ENCODE measurements around the gene CYTH4. TPM values are rescaled to one million over a fixed set of nuclear protein-coding genes. Genes with fewer than 3 reads are reported as not detected.

The CYTH4 gene
- total and polyA plus RNA-seq, 10 of the 15 experiments (the other 5 are each of a cell fraction or from before 2014, with no cell fraction given) = 1.5 to 27.3 (median 16.9) TPM

DNA sequence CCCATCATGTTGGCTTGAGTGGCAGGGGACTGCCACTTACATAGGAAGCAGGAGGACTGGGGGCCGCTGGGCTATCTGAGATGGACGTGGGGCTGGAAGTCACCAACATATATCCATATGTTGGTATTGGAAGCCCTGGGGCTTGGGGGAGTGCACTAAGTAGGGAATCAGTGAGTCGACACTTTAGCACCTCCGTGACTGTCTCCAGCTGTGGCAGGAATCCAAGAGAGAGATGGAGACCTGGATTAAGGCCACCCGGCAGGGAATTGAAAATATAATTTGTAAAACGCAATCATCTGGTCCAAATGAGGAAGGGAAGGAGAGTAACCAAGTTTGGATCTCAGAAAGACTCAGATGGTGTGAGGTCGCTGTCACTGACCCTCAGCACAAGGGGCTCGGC is 76.6 kb downstream of the CYTH4 start:
- intact Hi-C loops (cut with micrococcal nuclease; ENCODE audit: unreplicated experiment) = no loop called here
- no peak for TF ChIP-seq BHLHE40 (IDR thresholded peaks at IDR 0.05; ENCODE audit: borderline replicate concordance in 1 of 2, low read depth in 2 of 2, low read length in 1 of 2)
- no peak for TF ChIP-seq RCOR1 (conservative IDR thresholded peaks at IDR 0.05; ENCODE audit: low read depth, low read length)
- no peak for TF ChIP-seq SMAD5 (IDR thresholded peaks at IDR 0.05; ENCODE audit: low read depth)
- TF ChIP-seq MEF2B (IDR thresholded peaks at IDR 0.05; ENCODE audit: partially characterized antibody, poor library complexity, severe bottlenecking) = no peak
- no peak for TF ChIP-seq ZBED1 (IDR thresholded peaks at IDR 0.05; ENCODE audit: borderline replicate concordance)
- TF ChIP-seq BACH1 (IDR thresholded peaks at IDR 0.05; ENCODE audit: borderline replicate concordance) = no peak
- no peak for TF ChIP-seq ZZZ3 (IDR thresholded peaks at IDR 0.05; ENCODE audit: control insufficient read depth, insufficient read length, low read depth)
- TF ChIP-seq, protein P1, sequence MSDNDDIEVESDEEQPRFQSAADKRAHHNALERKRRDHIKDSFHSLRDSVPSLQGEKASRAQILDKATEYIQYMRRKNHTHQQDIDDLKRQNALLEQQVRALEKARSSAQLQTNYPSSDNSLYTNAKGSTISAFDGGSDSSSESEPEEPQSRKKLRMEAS (IDR thresholded peaks at IDR 0.05; ENCODE audit: low read depth, low read length) = no peak
- TF ChIP-seq CEBPB (IDR thresholded peaks at IDR 0.05; ENCODE audit: borderline replicate concordance in 1 of 2, low read depth in 2 of 2, low read length in 2 of 2) = no peak
- no peak for TF ChIP-seq RUNX3 (IDR thresholded peaks at IDR 0.05; ENCODE audit: low read length)
- no peak for TF ChIP-seq CHD1 (IDR thresholded peaks at IDR 0.05; ENCODE audit: low read depth, low read length)
- TF ChIP-seq, protein P2, sequence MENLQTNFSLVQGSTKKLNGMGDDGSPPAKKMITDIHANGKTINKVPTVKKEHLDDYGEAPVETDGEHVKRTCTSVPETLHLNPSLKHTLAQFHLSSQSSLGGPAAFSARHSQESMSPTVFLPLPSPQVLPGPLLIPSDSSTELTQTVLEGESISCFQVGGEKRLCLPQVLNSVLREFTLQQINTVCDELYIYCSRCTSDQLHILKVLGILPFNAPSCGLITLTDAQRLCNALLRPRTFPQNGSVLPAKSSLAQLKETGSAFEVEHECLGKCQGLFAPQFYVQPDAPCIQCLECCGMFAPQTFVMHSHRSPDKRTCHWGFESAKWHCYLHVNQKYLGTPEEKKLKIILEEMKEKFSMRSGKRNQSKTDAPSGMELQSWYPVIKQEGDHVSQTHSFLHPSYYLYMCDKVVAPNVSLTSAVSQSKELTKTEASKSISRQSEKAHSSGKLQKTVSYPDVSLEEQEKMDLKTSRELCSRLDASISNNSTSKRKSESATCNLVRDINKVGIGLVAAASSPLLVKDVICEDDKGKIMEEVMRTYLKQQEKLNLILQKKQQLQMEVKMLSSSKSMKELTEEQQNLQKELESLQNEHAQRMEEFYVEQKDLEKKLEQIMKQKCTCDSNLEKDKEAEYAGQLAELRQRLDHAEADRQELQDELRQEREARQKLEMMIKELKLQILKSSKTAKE (IDR thresholded peaks at IDR 0.05; ENCODE audit: low read depth, poor library complexity, severe bottlenecking) = no peak
- no peak for TF ChIP-seq RAD51 (IDR thresholded peaks at IDR 0.05)
- TF ChIP-seq, protein P3, sequence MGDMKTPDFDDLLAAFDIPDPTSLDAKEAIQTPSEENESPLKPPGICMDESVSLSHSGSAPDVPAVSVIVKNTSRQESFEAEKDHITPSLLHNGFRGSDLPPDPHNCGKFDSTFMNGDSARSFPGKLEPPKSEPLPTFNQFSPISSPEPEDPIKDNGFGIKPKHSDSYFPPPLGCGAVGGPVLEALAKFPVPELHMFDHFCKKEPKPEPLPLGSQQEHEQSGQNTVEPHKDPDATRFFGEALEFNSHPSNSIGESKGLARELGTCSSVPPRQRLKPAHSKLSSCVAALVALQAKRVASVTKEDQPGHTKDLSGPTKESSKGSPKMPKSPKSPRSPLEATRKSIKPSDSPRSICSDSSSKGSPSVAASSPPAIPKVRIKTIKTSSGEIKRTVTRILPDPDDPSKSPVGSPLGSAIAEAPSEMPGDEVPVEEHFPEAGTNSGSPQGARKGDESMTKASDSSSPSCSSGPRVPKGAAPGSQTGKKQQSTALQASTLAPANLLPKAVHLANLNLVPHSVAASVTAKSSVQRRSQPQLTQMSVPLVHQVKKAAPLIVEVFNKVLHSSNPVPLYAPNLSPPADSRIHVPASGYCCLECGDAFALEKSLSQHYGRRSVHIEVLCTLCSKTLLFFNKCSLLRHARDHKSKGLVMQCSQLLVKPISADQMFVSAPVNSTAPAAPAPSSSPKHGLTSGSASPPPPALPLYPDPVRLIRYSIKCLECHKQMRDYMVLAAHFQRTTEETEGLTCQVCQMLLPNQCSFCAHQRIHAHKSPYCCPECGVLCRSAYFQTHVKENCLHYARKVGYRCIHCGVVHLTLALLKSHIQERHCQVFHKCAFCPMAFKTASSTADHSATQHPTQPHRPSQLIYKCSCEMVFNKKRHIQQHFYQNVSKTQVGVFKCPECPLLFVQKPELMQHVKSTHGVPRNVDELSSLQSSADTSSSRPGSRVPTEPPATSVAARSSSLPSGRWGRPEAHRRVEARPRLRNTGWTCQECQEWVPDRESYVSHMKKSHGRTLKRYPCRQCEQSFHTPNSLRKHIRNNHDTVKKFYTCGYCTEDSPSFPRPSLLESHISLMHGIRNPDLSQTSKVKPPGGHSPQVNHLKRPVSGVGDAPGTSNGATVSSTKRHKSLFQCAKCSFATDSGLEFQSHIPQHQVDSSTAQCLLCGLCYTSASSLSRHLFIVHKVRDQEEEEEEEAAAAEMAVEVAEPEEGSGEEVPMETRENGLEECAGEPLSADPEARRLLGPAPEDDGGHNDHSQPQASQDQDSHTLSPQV (IDR thresholded peaks at IDR 0.05) = no peak
- no peak for TF ChIP-seq EGR1 (IDR thresholded peaks at IDR 0.05; ENCODE audit: borderline replicate concordance in 1 of 2, low read depth in 2 of 2, low read length in 2 of 2)
- no peak for TF ChIP-seq FOXM1 (IDR thresholded peaks at IDR 0.05; ENCODE audit: low read depth, low read length)
- TF ChIP-seq, protein P4, sequence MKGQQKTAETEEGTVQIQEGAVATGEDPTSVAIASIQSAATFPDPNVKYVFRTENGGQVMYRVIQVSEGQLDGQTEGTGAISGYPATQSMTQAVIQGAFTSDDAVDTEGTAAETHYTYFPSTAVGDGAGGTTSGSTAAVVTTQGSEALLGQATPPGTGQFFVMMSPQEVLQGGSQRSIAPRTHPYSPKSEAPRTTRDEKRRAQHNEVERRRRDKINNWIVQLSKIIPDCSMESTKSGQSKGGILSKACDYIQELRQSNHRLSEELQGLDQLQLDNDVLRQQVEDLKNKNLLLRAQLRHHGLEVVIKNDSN (IDR thresholded peaks at IDR 0.05; ENCODE audit: borderline replicate concordance, extremely low read length, insufficient read depth, low read depth, low read length) = no peak
- no peak for FAIRE-seq

More for the DNA sequence above, 76.6 kb downstream of the CYTH4 start:
- ChIA-PET POLR2A (no interaction called here), SMC1A (ENCODE audit: uncharacterized antibody, unreplicated experiment) (no interaction called here), RAD21 (ENCODE audit: unreplicated experiment) (no interaction called here), CTCF (no interaction called here)
- Histone ChIP-seq H3K4me1 (ENCODE audit: control insufficient read depth, insufficient read depth, low read length) (no peaks in the 10 kb centered on the region), H3K9ac (ENCODE audit: control insufficient read depth, insufficient read depth, low read length) (no peak overlapping the region), H2AFZ (ENCODE audit: control insufficient read depth, low read depth, low read length) (no peak overlapping the region), H3K36me3 (ENCODE audit: control insufficient read depth in 2 of 2, insufficient read depth in 2 of 2, low read length in 1 of 2) (no peaks in the 10 kb centered on the region), H3K4me3 (no peak overlapping the region), H3K27ac (ENCODE audit: control insufficient read depth, insufficient read depth) (no peak overlapping the region), H4K20me1 (ENCODE audit: control insufficient read depth, insufficient read depth) (no peaks in the 10 kb centered on the region), H3K79me2 (ENCODE audit: control insufficient read depth, insufficient read depth, low read length) (no peaks in the 10 kb centered on the region), H3K9me3 (replicated peaks; ENCODE audit: control insufficient read depth, insufficient read depth, low read length) (no peaks in the 10 kb centered on the region), H3K27me3 (replicated peaks in 1 of 2; ENCODE audit: control insufficient read depth in 2 of 2, insufficient read depth in 2 of 2, low read length in 1 of 2) (peaks cover 2% of the 10 kb centered on the region in 2 experiments; a peak in 2 of 4 replicates), H3K4me2 (ENCODE audit: control insufficient read depth, insufficient read depth) (no peak overlapping the region)
- in situ Hi-C loops (cut with MboI) = no loop called here
- DNase-seq (ENCODE audit: low read depth, low spot score) = no peak
- WGBS (ENCODE audit: insufficient coverage, insufficient replicate concordance, low lambda C conversion rate, missing lambda C conversion rate) = 17% methylated on average over 8 of the region's 8 CpGs
- no TSS peak for BruUV-seq (replicated peaks)
- no peak for ATAC-seq

Measured in GM12878 (cell line).